Right lobe of liver (tissue), 4 donors: ENCODE results near the gene LILRB5.
"Not testable (repeated sequence)": the region's sequence is repeated elsewhere in the genome, so short reads cannot be mapped to it uniquely, and the experiment has no call there.

ENCODE experiments used
- POLR2A ChIP-seq: fragments of 450-650 bp; IDR thresholded peaks from one replicate; pipeline ENCODE4 v1.6.1; 2017; ENCODE audit warnings: antibody characterized with exemption, mild to moderate bottlenecking
- TF ChIP-seq, protein P1 (sequence below), 4 donors: fragments of 200-600 bp in 3 of 4; fragments of 450-650 bp in 1 of 4; IDR thresholded peaks; one replicate each; pipeline versions ENCODE4 v1.5.1 to v1.8.0; 2016 to 2022; ENCODE audit warnings: antibody characterized with exemption in 4 of 4, mild to moderate bottlenecking in 2 of 4
- donor health status: DM: no; HTN: no; CAD: no.
- donor health status: DM: no; HTN: no; CAD: no.
- donor health status: DM: no; HTN: yes; CAD: no.

DNA sequence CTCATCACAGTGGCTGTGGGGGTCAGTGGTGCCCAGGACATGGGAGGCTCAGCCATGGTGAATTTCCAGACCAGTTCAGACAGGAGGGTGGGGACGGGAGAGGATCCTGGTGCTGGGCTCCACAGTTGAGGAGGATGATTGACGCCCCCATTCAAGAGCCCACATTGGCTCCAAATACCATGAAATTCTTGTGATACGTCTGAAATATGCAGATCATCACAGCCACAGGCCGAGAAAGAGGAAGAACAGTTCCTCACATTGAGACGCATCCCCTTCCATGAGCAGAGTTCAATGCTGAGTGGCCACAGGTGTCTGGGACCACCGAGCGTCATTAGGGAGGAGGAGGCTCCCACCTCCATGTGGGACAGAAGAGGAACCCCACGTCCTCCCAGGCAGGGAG is 13.3 kb downstream of the LILRB5 start:
- TF ChIP-seq, protein P1, sequence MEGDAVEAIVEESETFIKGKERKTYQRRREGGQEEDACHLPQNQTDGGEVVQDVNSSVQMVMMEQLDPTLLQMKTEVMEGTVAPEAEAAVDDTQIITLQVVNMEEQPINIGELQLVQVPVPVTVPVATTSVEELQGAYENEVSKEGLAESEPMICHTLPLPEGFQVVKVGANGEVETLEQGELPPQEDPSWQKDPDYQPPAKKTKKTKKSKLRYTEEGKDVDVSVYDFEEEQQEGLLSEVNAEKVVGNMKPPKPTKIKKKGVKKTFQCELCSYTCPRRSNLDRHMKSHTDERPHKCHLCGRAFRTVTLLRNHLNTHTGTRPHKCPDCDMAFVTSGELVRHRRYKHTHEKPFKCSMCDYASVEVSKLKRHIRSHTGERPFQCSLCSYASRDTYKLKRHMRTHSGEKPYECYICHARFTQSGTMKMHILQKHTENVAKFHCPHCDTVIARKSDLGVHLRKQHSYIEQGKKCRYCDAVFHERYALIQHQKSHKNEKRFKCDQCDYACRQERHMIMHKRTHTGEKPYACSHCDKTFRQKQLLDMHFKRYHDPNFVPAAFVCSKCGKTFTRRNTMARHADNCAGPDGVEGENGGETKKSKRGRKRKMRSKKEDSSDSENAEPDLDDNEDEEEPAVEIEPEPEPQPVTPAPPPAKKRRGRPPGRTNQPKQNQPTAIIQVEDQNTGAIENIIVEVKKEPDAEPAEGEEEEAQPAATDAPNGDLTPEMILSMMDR (IDR thresholded peaks at IDR 0.05), result not testable (repeated sequence)
- TF ChIP-seq POLR2A, result not testable (repeated sequence)
